Activated effector memory CD4-positive, alpha-beta T cell treated with anti-CD3 and anti-CD28 coated beads, Interleukin-2, amount 50 U/mL, for 16 hours (primary cell): Measurements from ENCODE around the gene CHRNB2.

Source experiments
- DNase-seq: peaks from one replicate; pipeline ENCODE4 v3.0.0-alpha.2; 2020

CHRNB2 gene

DNA sequence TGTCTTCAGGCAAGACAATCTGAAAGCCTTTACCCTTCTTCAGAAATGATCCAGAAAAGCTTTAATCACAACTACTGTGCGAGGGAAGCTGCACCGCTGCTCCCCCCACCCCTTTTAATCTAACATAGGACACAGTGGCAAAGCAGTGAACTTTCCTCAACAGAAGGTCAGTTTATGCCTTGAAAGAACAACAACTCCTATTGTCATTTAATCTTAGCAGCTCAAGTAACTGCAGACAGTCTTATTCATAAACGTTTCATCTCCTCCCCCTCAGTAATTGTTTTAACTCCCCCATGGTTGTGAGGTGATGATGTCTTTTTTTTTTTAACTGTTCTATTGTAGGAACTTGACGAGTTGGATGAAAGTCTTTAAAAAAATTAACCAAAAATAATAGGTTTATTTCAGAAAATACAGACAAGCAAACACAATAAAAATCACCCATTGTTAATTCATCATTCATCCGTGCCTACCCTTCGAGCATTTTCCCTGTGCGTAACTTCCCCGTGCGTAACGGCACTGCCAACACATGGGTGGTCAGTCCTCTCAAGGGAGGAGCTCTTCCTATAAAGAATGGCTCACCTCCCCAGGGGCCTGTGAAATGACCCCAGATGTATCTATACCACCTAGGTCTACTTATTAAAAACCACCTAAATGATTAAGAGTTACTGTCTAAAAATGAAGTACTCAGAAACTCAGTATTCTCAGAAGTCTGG is 43.7 kb downstream of the CHRNB2 start:
- DNase-seq: no peak

DNA sequence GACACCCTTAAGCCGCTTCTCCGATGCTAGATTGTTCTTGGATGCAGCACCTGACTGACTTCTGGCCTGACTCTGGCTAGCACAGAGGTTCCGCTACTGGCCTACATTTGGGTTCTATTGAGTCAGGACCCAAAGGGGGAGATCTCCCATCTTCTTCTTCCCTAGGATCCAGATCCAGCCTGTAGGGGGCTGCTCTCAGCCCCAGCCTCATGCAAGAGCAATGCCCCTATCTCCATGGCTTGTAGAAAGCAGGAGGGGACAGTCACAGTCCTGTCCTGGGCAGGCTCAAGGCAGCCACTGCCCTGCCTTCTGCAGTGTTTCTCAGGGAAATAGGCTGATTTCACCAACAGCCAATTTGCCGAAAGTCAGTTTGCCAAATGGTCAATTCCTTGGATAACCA is 46.7 kb downstream of the CHRNB2 start:
- no peak for DNase-seq

DNA sequence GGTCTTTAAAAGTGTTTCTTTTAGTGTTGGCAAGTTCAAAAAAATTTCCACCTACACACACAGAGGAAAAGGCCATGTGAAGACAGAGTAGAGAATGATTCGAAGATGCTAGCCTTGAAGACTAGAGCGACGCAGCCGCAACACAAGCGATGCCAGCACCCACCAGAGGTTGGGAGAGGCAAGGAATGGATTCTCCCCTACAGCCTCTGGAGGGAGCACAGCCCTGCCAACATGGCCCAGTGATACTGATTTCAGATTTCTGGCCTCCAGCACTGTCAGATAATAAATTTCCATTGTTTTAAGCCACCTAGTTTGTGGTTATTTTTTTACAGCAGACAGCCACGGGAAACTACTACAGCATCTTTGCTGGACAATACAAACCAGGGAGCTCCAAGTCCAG is 47.3 kb downstream of the CHRNB2 start:
- DNase-seq: no peak

DNA sequence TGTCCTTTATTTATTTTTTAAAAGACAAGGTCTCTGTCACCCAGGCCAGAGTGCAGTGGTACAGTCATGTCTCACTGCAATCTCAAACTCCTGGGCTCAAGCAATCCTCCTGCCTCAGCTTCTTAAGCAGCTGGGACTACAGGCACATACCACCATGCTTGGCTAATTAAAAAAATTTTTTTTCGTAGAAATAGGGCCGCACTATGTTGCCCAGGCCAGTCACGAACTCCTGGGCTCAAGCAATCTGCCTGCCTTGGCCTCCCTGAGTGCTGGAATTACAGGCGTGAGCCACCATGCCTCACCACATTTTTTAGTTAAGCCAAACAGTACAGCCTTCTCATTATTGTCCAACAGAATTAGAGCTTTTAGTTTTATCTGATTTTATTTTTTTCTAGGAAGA is 47.8 kb downstream of the CHRNB2 start:
- no peak for DNase-seq

DNA sequence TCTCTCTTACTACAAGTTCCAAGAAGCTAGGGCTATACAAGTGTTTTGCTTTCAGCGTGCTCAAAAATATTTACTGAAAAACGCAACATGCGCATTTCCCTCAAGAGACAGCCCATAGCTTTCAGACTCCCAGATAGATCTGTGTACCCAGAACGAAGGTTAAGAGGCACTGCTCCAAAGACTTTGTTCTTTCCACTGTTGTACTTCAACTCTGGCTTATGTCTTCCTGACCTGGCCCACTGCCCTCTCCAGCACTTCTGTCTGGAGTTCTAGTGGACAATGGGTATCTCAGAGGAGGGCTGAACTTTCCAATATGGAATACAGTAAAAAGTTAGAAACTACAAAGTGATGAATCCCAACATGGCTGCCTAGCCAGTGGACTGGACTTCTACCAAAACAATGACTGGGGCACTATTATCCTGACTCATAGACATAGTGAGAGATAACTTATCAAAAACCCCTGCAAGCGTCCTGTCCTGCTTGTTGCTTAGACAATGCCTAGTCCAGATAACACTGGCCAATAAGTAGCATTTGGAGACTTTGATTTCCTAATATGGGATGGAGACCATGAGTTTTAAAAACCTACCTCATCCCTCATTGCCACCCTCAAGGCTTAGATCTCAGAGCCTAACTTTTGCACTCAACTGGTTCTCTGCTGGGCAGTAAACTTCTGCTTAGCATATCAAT is 49.2 kb downstream of the CHRNB2 start:
- DNase-seq: no peak

DNA sequence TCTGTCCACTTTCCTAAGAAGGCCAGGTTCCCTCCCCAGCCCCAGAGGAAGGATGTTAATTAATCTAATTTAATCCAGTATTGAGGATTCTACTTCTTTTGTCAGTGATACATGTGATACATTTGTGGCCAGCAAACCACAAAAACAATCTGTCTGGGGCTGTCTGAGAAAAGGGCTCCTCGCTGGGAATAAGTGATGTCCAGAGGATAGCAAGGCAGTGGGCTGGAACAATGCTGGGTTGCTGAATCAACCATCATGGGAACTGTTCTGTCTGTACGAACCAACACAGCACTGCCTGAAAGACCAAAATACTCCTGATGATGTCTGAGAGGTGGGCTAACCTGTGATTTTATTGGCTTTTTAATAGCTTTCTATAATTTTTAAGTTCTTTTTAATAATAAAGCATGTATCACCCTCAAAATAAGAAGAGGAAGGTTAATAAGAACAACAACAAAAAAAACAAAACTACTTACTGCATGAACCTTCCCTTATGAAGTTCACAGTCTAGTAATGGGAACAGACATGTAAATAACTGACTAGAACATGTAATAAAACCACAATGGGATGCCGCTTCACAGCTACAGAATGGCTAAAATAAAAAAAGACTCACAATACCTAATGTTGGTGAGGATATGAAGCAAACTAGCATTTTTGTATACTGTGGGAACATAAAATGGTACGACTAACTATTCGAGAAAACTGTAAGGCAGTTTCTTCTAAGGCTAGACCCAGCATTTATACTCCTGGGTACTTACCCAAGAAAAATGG is 51.8 kb downstream of the CHRNB2 start:
- no peak for DNase-seq

DNA sequence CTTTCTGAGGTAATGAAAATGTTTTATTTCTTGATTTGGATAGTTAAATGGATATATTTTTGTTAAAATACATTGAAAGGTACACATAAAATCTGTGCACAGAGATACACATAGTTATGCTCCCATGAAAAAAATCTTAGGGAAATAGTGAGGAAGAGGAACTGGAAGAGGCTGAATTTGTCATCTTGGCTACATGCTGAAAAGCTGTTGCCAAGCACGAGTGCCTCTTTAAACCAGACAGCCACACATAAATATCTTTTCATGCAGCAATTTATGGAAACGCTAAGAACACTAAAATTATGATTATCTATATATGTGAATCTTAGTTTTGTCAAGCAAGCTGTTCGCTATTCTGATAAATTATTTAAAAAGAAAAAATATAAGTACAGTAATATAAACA is 53.2 kb downstream of the CHRNB2 start:
- no peak for DNase-seq

DNA sequence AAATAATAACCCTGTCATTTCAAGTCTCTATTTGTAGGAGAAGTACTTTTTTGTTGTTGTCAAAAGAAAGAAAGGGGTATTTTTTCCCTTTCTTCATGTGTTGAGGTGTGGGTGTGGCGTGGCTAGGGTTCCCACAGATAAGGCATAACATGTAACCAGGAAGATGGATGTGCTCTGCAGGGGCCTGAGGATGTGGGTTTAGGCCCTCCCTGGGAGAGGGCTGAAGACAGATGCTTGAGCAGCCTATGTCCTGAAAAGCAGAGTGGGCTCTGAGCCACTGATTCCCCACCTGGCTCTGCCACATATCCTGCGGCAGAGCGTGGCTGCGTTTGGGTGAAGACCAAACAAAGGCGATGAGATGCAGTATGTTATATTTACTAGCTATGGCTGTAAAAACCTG is 54.3 kb downstream of the CHRNB2 start:
- DNase-seq: no peak

DNA sequence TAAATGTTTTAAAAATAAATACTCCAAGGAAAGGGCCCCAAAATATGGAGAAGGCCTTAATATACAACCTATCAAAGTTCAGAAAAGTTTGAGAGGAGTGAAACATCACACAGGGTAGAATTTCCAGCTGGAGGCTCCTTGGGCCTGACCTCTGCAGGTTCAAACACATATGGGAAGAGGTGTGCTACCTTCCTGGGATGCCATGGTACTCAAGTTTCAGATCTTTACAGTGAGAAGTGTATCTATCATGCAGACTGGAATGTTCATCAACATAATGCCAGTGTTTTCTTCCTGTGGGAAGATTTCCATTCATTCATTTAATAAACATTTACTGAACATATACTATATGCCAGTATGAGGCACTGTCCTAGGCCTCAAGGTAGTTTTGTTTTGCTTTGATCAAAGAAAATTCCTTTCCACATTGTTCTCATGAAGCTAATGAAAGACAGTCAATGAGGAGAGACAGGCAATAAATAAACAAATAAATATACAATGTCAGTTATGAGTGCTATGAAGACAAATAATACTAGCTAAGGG is 55.0 kb downstream of the CHRNB2 start:
- no peak for DNase-seq

DNA sequence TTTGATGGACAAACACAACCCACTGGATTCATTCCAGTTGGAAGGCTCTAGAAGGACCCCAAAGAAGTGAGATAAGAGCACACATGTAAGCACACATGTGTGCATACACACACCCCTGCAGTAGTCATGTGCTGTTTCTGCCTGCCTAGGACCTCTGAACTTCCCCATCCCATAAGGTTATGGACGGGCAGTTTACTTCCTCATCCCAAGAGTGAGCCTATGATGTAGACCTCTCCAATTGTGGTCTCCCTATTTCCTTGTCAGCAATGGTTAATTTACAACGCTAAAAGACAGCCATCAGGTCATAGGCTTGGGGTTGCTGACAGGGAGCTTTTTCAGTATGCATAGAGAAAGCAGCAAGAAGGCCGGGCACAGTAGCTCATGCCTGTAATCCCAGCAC is 55.8 kb downstream of the CHRNB2 start:
- no peak for DNase-seq

DNA sequence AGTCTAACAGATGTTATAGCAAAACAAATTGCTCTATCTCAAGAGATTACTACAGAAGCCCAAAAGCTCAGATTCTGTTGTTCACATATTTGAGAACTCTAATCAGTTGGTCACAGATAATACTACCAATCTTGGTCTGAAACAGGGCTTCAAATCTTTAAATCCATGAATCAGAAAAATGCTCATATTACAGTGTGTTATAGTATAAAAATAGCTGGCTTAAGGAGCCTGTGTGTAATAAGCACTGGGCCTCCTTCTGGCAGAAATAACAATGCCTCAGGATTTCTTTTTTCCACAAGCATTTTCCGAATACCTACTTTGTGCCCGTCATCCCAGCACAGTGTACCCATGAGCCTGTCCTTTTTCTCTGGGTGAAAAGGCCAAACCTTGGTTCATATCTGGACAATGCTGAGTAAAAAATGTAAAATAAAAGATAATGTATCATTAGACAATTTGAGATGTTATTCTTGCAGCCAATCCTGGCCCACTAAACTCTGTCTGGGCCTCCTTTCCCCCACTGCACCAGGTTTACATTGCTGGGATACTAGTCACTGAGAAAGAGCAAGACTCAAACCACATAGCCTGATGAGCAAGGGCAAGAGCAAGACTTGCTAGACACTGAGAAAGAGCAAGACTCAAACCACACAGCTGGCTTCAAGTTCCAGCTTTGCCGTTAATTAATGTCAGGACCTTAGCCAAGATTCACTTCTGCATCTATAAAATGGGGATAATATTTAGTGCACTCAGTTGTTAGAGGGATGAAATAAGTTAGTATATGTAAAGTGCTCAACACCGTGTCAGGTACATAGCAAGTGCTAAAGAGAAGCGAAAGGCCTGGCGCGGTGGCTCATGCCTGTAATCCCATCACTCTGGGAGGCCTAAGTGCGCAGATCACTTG is 57.4 kb downstream of the CHRNB2 start:
- DNase-seq: no peak

DNA sequence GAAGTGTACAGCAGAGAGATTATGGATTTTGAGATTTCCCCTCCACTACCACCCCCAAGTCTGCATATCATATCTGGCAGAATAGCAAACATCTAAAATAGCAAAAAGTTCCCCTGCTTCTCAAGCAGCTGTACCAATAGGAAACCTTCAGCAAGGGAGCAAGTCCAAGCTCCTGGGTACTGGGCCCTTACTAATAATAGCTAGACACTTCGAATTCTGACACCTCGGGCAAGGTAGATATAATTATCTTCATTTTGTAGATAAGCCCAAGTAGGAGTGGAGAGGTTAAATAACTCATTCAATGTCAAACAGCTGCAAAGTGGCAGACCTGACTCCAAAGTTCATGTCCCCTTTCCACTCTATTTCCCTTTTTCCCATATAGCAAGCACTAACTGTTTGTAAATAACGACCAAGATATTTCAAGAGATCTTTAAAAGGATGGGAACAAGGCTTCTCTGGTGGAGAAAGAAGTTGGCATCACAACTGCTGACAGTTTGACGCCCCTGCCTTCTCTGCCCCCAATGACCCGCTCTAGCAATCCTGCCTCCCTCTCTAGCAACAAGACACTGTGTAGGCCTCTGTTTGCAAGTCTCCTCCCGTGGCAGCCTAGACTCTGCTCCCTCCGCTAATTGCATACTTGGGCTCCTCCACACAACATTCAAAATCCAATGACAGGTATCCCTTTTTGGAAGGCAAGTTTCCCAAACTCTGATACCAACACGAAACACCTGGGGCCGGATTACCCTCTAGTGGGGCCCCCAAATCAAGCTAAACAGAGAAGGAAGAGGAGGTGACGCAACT is 59.1 kb downstream of the CHRNB2 start:
- DNase-seq: no peak

DNA sequence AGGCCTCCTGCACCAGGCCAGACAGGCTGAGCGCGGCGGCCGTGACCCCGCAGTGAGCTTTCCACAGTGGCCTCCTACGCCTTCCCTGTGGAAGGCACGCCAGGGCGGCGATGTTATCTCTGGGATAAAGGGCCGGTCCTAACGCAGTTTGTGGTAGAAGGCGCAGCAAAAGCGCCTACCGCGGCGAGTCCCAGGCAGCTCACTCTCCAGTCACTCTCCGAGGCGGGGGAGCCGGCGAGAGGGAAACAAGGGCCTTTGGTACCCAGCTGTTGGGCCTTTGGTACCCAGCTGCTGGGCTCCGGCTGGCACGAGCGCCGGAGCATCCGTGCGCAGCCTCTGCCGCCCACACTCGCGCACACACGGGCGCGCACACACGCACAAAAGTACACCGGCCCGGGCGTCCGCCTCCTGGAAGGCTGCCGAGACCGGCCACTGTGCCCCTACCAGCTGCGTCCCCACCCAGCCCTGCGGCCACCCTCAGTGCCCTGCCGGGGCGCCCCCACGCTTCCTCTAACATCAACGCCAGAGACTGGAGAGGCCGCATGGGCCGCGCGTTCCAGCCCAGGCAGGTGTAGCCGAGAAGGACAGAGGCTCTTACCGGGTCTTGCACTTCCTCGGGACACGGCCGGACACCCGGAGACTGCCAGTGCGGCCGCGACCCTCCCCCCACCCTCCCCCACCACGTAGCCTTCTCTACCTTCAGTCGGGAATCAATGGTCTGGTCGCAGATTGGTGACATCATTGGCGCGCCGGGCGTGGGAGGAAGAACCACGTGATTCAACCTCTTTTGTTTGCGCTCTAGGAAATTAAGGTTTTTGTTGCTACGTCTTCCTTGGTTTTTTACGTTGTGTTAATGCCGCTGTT is 59.9 kb downstream of the CHRNB2 start:
- peak; percentile 96 for DNase-seq

DNA sequence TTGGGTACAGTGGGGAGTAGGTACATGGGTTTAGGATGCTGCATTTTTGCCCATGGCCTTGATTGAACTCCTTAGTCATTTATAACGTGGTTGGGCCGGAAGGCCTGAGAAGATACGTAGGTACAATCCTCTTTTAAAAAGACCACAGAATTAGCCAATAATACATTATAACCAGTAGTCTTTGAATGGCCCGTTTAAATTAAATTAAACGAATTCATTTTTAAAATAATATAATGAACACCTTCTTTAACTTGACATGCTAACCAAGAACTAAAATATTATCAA is 60.5 kb downstream of the CHRNB2 start:
- DNase-seq: no peak

DNA sequence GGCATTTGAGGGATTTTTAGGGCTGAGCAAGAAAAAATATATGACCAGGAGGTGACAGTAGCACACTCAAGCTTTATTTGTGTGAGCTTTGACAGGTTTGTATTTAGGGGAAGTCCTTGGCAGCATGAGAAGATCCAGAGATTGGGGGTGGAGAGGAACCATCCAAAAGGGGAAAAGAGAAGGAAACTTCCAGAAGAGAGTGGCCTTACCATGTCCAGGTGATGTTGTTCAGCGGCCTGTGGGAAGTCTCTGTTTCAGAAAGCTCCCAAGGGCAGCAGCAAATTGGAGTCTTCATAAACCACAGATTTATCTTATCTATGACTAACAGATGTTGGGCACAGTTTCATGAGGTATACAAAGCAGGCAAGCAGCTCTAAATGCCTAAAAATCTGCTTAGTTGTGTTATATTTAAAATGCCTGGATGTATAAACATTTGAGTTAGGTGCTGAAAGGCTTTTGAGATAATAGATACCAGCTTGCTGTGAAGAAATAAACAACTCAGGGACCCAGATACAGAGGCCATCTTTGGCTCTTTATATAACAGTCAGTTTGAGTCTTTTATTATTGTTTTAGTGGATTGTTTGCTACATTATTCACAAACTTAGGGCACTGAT is 61.6 kb downstream of the CHRNB2 start:
- no peak for DNase-seq
